OCI-LY7 (cell line): ENCODE results near the gene HSPB3.

Experiments used
- EZH2phosphoT487 ChIP-seq: fragments of 200-600 bp; sonication (generic); IDR thresholded peaks from 2 replicates; pipeline ENCODE4 v1.6.1; 2018; ENCODE audit warnings: low read depth, borderline replicate concordance, mild to moderate bottlenecking, mixed run types, antibody characterized with exemption, low read length, moderate library complexity, mixed read lengths
- TF ChIP-seq, protein P1 (sequence below): fragments of 200-600 bp; sonication (generic); conservative IDR thresholded peaks from 2 replicates; pipeline ENCODE4 v1.5.1; 2014; ENCODE audit warnings: mild to moderate bottlenecking, antibody characterized with exemption, low read length, moderate library complexity, mixed read lengths

DNA sequence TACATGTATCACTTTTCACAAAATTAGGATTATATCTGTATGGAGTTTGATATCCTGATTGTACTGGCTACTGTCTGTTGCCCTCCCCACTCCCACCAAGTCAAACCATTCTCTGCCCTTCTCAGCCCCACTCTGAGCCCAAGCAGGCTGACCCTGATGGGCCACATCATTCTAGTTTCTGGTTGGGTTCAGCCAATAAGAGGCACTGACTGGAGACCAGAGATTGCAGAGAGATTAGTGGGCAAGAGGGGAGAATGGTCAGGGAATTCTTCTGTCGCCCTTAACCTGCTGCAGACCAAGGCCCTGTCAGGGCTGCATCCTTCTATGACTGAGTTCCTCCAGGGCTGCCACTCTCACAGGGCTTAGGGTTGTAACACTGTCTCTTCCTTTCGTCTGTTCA is 2.7 kb downstream of the HSPB3 start:
- TF ChIP-seq, protein P1, sequence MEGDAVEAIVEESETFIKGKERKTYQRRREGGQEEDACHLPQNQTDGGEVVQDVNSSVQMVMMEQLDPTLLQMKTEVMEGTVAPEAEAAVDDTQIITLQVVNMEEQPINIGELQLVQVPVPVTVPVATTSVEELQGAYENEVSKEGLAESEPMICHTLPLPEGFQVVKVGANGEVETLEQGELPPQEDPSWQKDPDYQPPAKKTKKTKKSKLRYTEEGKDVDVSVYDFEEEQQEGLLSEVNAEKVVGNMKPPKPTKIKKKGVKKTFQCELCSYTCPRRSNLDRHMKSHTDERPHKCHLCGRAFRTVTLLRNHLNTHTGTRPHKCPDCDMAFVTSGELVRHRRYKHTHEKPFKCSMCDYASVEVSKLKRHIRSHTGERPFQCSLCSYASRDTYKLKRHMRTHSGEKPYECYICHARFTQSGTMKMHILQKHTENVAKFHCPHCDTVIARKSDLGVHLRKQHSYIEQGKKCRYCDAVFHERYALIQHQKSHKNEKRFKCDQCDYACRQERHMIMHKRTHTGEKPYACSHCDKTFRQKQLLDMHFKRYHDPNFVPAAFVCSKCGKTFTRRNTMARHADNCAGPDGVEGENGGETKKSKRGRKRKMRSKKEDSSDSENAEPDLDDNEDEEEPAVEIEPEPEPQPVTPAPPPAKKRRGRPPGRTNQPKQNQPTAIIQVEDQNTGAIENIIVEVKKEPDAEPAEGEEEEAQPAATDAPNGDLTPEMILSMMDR, result no peak
- TF ChIP-seq EZH2phosphoT487, result no peak
